Sigmoid colon (tissue), 4 donors: ENCODE data around the gene TANGO2.

ENCODE experiments used
- EP300 ChIP-seq, 4 donors: sonication (generic); formaldehyde crosslinking; IDR thresholded peaks; one replicate each; pipeline ENCODE4 v1.6.1; 2017; ENCODE audit warnings: antibody characterized with exemption in 4 of 4
- POLR2AphosphoS5 ChIP-seq, 4 donors: sonication (generic); formaldehyde crosslinking; IDR thresholded peaks; one replicate each; pipeline ENCODE4 v1.6.1; 2017; ENCODE audit warnings: antibody characterized with exemption in 4 of 4
- TF ChIP-seq, protein P1 (sequence below), 4 experiments: fragments of 450-650 bp in 3 of 4; fragments of 200-600 bp in 1 of 4; IDR thresholded peaks; one replicate each; pipeline ENCODE4 v1.5.1; 2016 to 2019; ENCODE audit warnings: antibody characterized with exemption in 4 of 4, mild to moderate bottlenecking in 3 of 4, moderate library complexity in 2 of 4

GRCh38 chr22:19997561-19998231, 23.2 kb upstream of the TANGO2 start:
- TF ChIP-seq, protein P1, sequence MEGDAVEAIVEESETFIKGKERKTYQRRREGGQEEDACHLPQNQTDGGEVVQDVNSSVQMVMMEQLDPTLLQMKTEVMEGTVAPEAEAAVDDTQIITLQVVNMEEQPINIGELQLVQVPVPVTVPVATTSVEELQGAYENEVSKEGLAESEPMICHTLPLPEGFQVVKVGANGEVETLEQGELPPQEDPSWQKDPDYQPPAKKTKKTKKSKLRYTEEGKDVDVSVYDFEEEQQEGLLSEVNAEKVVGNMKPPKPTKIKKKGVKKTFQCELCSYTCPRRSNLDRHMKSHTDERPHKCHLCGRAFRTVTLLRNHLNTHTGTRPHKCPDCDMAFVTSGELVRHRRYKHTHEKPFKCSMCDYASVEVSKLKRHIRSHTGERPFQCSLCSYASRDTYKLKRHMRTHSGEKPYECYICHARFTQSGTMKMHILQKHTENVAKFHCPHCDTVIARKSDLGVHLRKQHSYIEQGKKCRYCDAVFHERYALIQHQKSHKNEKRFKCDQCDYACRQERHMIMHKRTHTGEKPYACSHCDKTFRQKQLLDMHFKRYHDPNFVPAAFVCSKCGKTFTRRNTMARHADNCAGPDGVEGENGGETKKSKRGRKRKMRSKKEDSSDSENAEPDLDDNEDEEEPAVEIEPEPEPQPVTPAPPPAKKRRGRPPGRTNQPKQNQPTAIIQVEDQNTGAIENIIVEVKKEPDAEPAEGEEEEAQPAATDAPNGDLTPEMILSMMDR (IDR thresholded peaks at IDR 0.05): no peak
- TF ChIP-seq POLR2AphosphoS5 (IDR thresholded peaks at IDR 0.05): no peak
- TF ChIP-seq EP300 (IDR thresholded peaks at IDR 0.05): no peak
